HL-60 (cell line): Measurements from ENCODE around the gene FGG.

Source experiments
- DNase-seq, 2 experiments: peaks; one replicate each; pipeline ENCODE4 v3.0.0-alpha.2; 2010 to 2020; ENCODE audit warnings: low read depth in 1 of 2, low spot score in 1 of 2
- H3K27ac ChIP-seq: fragments of 250-450 bp; sonication (Bioruptor Pico); replicated peaks from 2 replicates; pipeline ENCODE4 v1.5.1; 2020; ENCODE audit warnings: mild to moderate bottlenecking, moderate library complexity
- H3K27me3 ChIP-seq: fragments of 250-450 bp; sonication (Bioruptor Pico); 2 replicates; pipeline ENCODE4 v1.5.1; 2021; ENCODE audit warnings: mild to moderate bottlenecking, moderate library complexity; ENCODE audit not compliant: insufficient read depth, poor library complexity, severe bottlenecking
- H3K4me3 ChIP-seq: replicated peaks from 2 replicates; pipeline ENCODE4 v1.5.1; 2011; ENCODE audit warnings: mild to moderate bottlenecking, control low read depth, low read length; ENCODE audit not compliant: insufficient read depth
- CTCF ChIP-seq: IDR thresholded peaks from one replicate; pipeline ENCODE4 v1.5.1; 2011; ENCODE audit warnings: low read length, control low read depth, inconsistent platforms; ENCODE audit not compliant: insufficient read depth
- GABPA ChIP-seq: IDR thresholded peaks from 2 replicates; pipeline ENCODE4 v1.6.1; 2012; ENCODE audit warnings: low read depth
- POLR2AphosphoS5 ChIP-seq: IDR thresholded peaks from 2 replicates; pipeline ENCODE4 v1.6.1; 2012; ENCODE audit warnings: low read depth
- REST ChIP-seq: IDR thresholded peaks from 2 replicates; pipeline ENCODE4 v1.6.1; 2012; ENCODE audit warnings: low read depth; ENCODE audit not compliant: insufficient replicate concordance
- SPI1 ChIP-seq: IDR thresholded peaks from 2 replicates; pipeline ENCODE4 v1.6.1; 2012; ENCODE audit warnings: low read depth, mild to moderate bottlenecking, borderline replicate concordance

Gene FGG

GRCh38 chr4:154623436-154623835, 11.0 kb upstream of the FGG start:
- Histone ChIP-seq H3K4me3 (no peak overlapping the region), H3K27me3 (peaks cover 7% of the 10 kb centered on the region), H3K27ac (no peak overlapping the region)
- DNase-seq: no peak
- TF ChIP-seq GABPA (no peak), CTCF (no peak), POLR2AphosphoS5 (no peak), SPI1 (no peak)

- DNase-seq: peak in 1 of 2 experiments; percentile 25
These were observed 10.1 kb upstream of the FGG start for GRCh38 chr4:154622598-154622997.

GRCh38 chr4:154620111-154620510, 7.7 kb upstream of the FGG start:
- Histone ChIP-seq H3K27me3 (peaks cover 6% of the 10 kb centered on the region), H3K4me3 (no peak overlapping the region), H3K27ac (no peak overlapping the region)
- no peak for DNase-seq
- no peak for TF ChIP-seq CTCF
- TF ChIP-seq REST: no peak
- no peak for TF ChIP-seq GABPA
- TF ChIP-seq SPI1: no peak
- TF ChIP-seq POLR2AphosphoS5: no peak

More at GRCh38 chr4:154622598-154622997, 10.1 kb upstream of the FGG start:
- peaks cover 7% of the 10 kb centered on the region for H3K27me3 ChIP-seq
- H3K4me3 ChIP-seq: no peak overlapping the region
- no peak overlapping the region for H3K27ac ChIP-seq
- TF ChIP-seq CTCF (peak; percentile 1), GABPA (no peak)

- H3K4me3 ChIP-seq: no peak overlapping the region
- DNase-seq: peak in 1 of 2 experiments; percentile 39
- H3K27me3 ChIP-seq: peaks cover 6% of the 10 kb centered on the region
- no peak overlapping the region for H3K27ac ChIP-seq
- TF ChIP-seq REST: no peak
- peak; percentile 22 for TF ChIP-seq CTCF
- no peak for TF ChIP-seq GABPA
- no peak for TF ChIP-seq SPI1
- no peak for TF ChIP-seq POLR2AphosphoS5
These were observed 6.4 kb upstream of the FGG start for GRCh38 chr4:154618708-154619315.
